Suprapubic skin (tissue), 4 donors: ENCODE results near the gene MNT. TPM values are rescaled to one million over a fixed set of nuclear protein-coding genes. Genes with fewer than 3 reads are reported as not detected.

Source experiments
- DNase-seq, 2 donors: peaks; one replicate each; pipeline ENCODE4 v3.0.0-alpha.2; 2019; ENCODE audit warnings: low spot score in 2 of 2
- H3K27ac ChIP-seq: fragments of 200-600 bp; sonication (generic); one replicate; pipeline ENCODE4 v1.5.1; 2019
- H3K27me3 ChIP-seq: fragments of 200-600 bp; sonication (generic); one replicate; pipeline ENCODE4 v1.5.1; 2019
- H3K36me3 ChIP-seq: fragments of 200-600 bp; sonication (generic); one replicate; pipeline ENCODE4 v1.5.1; 2019
- H3K4me1 ChIP-seq: fragments of 200-600 bp; sonication (generic); one replicate; pipeline ENCODE4 v1.5.1; 2019
- H3K4me3 ChIP-seq: fragments of 200-600 bp; sonication (generic); one replicate; pipeline ENCODE4 v1.5.1; 2019; ENCODE audit warnings: mild to moderate bottlenecking
- H3K9me3 ChIP-seq: fragments of 200-600 bp; sonication (generic); one replicate; pipeline ENCODE4 v1.5.1; 2019
- EP300 ChIP-seq: sonication (generic); formaldehyde crosslinking; IDR thresholded peaks from one replicate; pipeline ENCODE4 v1.6.1; 2017; ENCODE audit warnings: antibody characterized with exemption
- POLR2A ChIP-seq, 2 donors: fragments of 450-650 bp; IDR thresholded peaks; one replicate each; pipeline ENCODE4 v1.6.1; 2017; ENCODE audit warnings: antibody characterized with exemption in 2 of 2, mild to moderate bottlenecking in 2 of 2, moderate library complexity in 2 of 2
- POLR2AphosphoS5 ChIP-seq, 3 donors: sonication (generic); formaldehyde crosslinking; IDR thresholded peaks; one replicate each; pipeline ENCODE4 v1.6.1; 2017; ENCODE audit warnings: antibody characterized with exemption in 3 of 3
- WGBS: methylation state at CpG from one replicate; pipeline ENCODE4 v1.1.5; 2018; 5-methylcytosine and 5-hydroxymethylcytosine counted together
- total RNA-seq, 4 donors: library from RNA; depleted of rRNA; stranded (reverse); fragments of >200 nt; gene quantifications; one replicate each; pipeline ENCODE4 v1.1.0, GENCODE V29; 2016
- TF ChIP-seq, protein P1 (sequence below), 2 donors: fragments of 200-600 bp in 1 of 2; fragments of 450-650 bp in 1 of 2; sonication (generic) in 1 of 2; IDR thresholded peaks; one replicate each; pipeline ENCODE4 v1.5.1; 2016 to 2019; ENCODE audit warnings: antibody characterized with exemption in 2 of 2, mild to moderate bottlenecking in 1 of 2, moderate library complexity in 1 of 2

The MNT gene
- total RNA-seq, 4 donors from 2014 or later, result 20.9 to 50.0 (median 44.1) TPM

DNA sequence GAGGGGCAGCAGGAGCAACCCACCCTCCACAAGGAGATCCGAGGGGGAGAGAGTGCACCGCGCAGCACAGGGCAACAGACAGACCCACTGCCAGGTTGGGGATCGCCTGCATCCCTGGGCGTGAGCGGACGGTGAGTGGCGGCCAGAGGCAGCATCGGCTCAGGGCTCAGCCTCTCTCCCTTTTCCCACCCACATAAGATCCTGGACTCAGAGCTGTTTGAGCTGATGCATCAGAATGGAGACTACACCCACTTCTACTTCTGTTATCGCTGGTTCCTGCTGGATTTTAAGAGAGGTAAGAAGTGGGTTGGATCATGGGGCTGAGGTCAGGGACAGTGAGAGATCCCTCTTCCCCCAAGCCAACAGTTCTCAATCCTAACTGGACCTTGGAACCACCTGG, 23.2 kb downstream of the MNT start:
- 96% methylated on average over 10 of the region's 10 CpGs for WGBS
- Histone ChIP-seq H3K27me3 (no peaks in the 10 kb centered on the region), H3K4me3 (no peak overlapping the region), H3K27ac (no peak overlapping the region), H3K4me1 (peaks cover 15% of the 10 kb centered on the region), H3K9me3 (no peaks in the 10 kb centered on the region), H3K36me3 (peaks cover 72% of the 10 kb centered on the region)
- DNase-seq, result no peak
- TF ChIP-seq, protein P1, sequence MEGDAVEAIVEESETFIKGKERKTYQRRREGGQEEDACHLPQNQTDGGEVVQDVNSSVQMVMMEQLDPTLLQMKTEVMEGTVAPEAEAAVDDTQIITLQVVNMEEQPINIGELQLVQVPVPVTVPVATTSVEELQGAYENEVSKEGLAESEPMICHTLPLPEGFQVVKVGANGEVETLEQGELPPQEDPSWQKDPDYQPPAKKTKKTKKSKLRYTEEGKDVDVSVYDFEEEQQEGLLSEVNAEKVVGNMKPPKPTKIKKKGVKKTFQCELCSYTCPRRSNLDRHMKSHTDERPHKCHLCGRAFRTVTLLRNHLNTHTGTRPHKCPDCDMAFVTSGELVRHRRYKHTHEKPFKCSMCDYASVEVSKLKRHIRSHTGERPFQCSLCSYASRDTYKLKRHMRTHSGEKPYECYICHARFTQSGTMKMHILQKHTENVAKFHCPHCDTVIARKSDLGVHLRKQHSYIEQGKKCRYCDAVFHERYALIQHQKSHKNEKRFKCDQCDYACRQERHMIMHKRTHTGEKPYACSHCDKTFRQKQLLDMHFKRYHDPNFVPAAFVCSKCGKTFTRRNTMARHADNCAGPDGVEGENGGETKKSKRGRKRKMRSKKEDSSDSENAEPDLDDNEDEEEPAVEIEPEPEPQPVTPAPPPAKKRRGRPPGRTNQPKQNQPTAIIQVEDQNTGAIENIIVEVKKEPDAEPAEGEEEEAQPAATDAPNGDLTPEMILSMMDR (IDR thresholded peaks at IDR 0.05), result no peak
- TF ChIP-seq POLR2AphosphoS5 (IDR thresholded peaks at IDR 0.05) (no peak), EP300 (no peak), POLR2A (IDR thresholded peaks at IDR 0.05) (no peak)

DNA sequence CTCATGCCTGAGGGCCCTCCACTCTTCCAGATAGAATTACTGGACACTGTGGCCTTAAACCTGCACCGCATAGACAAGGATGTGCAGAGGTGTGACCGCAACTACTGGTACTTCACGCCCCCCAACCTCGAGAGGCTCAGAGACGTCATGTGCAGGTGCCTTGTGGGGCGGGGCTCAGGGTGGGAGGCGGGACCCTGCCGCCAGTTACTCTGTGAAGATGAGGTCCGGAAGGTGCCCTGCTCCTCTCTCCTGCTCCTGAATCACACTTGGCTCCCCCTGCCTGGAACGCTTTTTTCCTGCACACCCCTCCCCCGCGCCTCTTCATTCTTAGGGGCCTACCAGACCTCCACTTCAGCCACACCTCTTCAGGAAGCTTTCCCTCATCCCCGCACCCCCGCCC, 24.8 kb downstream of the MNT start:
- Histone ChIP-seq H3K4me1 (peaks cover 12% of the 10 kb centered on the region), H3K27me3 (no peaks in the 10 kb centered on the region), H3K9me3 (no peaks in the 10 kb centered on the region), H3K4me3 (no peak overlapping the region), H3K27ac (no peak overlapping the region), H3K36me3 (peaks cover 83% of the 10 kb centered on the region)
- TF ChIP-seq POLR2A (IDR thresholded peaks at IDR 0.05) (no peak), EP300 (no peak), POLR2AphosphoS5 (IDR thresholded peaks at IDR 0.05) (no peak)
- TF ChIP-seq, protein P1 (IDR thresholded peaks at IDR 0.05), result no peak
- 90% methylated on average over 14 of the region's 14 CpGs for WGBS
- no peak for DNase-seq

DNA sequence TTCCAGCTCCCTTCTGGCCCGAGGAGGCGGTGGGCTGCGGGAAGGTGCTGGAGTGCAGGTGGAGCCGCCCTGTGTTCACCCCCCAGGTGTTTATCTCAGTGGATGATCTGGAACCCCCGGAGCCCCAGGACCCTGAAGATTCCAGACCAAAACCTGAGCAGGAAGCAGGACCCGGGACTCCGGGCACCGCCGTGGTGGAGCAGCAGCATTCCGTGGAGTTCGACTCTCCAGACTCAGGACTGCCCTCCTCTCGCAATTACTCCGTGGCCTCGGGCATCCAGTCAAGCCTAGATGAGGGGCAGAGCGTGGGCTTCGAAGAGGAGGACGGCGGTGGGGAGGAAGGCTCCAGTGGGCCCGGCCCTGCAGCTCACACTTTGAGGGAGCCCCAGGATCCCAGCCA, 25.5 kb downstream of the MNT start:
- Histone ChIP-seq H3K27ac (peak overlapping the region; percentile 51), H3K27me3 (no peaks in the 10 kb centered on the region), H3K9me3 (no peaks in the 10 kb centered on the region), H3K36me3 (peaks cover 78% of the 10 kb centered on the region), H3K4me3 (peak overlapping the region; percentile 10), H3K4me1 (peaks cover 6% of the 10 kb centered on the region)
- 88% methylated on average over 12 of the region's 19 CpGs for WGBS
- TF ChIP-seq EP300, result no peak
- TF ChIP-seq POLR2A (IDR thresholded peaks at IDR 0.05), result no peak
- no peak for TF ChIP-seq POLR2AphosphoS5 (IDR thresholded peaks at IDR 0.05)
- TF ChIP-seq, protein P1 (IDR thresholded peaks at IDR 0.05), result no peak
- no peak for DNase-seq

DNA sequence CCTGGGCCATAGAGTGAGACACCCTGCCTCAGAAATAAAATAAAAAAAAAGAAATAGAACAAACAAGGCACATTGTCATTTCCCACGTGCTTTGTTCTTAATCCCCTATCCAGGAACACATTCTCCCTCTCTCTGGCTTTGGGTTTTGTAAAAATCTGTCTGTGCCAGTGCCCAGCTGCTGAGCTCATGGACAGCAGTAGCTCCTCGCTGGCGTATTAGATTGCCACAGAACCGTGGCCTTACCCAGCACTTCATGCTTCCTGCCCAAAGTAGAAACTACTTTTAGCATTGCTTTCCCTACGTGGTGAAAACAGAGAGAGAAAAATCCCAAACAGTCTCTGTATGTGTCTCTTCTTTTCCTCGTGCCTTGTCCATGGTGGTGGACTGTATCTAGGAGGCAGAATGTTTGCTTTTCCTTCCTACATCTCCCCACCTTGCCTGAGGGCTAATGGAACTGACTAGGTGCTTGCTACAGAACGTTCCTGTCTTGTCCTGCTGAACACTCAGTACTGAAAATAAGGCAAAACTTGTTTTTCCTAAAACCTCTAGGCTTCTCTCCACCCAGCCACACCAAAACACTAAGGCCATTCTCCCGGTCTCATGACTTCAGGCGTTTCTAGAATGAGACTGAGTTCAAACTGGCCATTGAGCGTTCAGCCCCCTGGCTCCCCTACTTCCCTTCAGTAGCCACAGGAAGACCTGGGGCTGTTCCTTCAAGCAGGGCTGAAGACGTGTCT, 26.1 kb downstream of the MNT start:
- WGBS, result 68% methylated on average over 11 of the region's 11 CpGs
- no peaks in the 10 kb centered on the region for H3K9me3 ChIP-seq
- no peak overlapping the region for H3K4me3 ChIP-seq
- TF ChIP-seq, protein P1 (IDR thresholded peaks at IDR 0.05), result no peak
- TF ChIP-seq EP300 (no peak), POLR2A (IDR thresholded peaks at IDR 0.05) (no peak)
- peak overlapping the region; percentile 51 for H3K27ac ChIP-seq
- H3K27me3 ChIP-seq, result no peaks in the 10 kb centered on the region
- H3K36me3 ChIP-seq, result peaks cover 73% of the 10 kb centered on the region
- H3K4me1 ChIP-seq, result peaks cover 6% of the 10 kb centered on the region
- DNase-seq, result no peak

DNA sequence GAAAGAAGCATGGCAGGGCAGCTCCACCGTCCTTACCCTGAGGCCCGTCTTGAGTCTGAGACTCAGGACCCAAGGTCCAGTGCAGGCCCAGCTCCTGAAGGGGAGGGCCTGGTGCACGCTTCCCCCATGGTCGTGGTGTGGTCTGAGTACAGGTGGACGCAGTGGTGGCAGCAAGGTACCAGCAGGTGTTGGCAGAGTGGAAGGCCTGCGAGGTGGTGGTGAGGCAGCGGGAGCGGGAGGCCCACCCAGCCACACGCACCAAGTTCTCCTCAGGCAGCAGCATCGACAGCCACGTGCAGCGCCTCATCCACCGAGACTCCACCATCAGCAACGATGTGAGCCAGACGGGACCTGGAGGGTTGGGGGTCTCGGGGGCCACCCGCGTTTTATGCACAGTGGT, 27.7 kb downstream of the MNT start:
- Histone ChIP-seq H3K4me1 (peaks cover 13% of the 10 kb centered on the region), H3K27me3 (no peaks in the 10 kb centered on the region), H3K9me3 (no peaks in the 10 kb centered on the region), H3K36me3 (peaks cover 58% of the 10 kb centered on the region), H3K27ac (no peak overlapping the region), H3K4me3 (no peak overlapping the region)
- 96% methylated on average over 12 of the region's 18 CpGs for WGBS
- TF ChIP-seq POLR2A (IDR thresholded peaks at IDR 0.05) (no peak), EP300 (no peak)
- TF ChIP-seq, protein P1 (IDR thresholded peaks at IDR 0.05), result no peak
- DNase-seq, result no peak
